ENCODE results near the gene IL36RN.

Gene IL36RN

GRCh38 chr2:113102133-113102532 is 43.1 kb downstream of the IL36RN start:
- no peak for TF ChIP-seq CTCF (conservative IDR thresholded peaks at IDR 0.05; ENCODE audit: low read depth)
- no peak overlapping the region for H3K27ac ChIP-seq
- CTCF ChIA-PET: interaction anchor here (0.7 kb wide), 1 partner anchor 1737 kb away, joined by 3 read pairs; no protein-coding TSS in a partner anchor
- no peak for DNase-seq (ENCODE audit: low spot score)
- POLR2A ChIA-PET (ENCODE audit: low non-redundant PET): no interaction called here

- H3K27ac ChIP-seq: no peak overlapping the region
- no peak for TF ChIP-seq CTCF (conservative IDR thresholded peaks at IDR 0.05; ENCODE audit: low read depth)
- no peak for DNase-seq (ENCODE audit: low spot score)
- POLR2A ChIA-PET (ENCODE audit: low non-redundant PET): no interaction called here
- CTCF ChIA-PET: no interaction called here
Observed at GRCh38 chr2:113103277-113103676, 44.3 kb downstream of the IL36RN start.

GRCh38 chr2:113104054-113104611 is 45.1 kb downstream of the IL36RN start:
- ChIA-PET CTCF (interaction anchor here (0.6 to 0.7 kb wide), 2 partner anchors 34 to 43 kb away, joined by 3 to 4 read pairs; no protein-coding TSS in a partner anchor), POLR2A (ENCODE audit: low non-redundant PET) (no interaction called here)
- TF ChIP-seq CTCF (conservative IDR thresholded peaks at IDR 0.05; ENCODE audit: low read depth): no peak
- no peak overlapping the region for H3K27ac ChIP-seq
- DNase-seq (ENCODE audit: low spot score): no peak

- no peak for TF ChIP-seq CTCF (conservative IDR thresholded peaks at IDR 0.05; ENCODE audit: low read depth)
- POLR2A ChIA-PET (ENCODE audit: low non-redundant PET): no interaction called here
- peak; percentile 42 for DNase-seq (ENCODE audit: low spot score)
- no peak overlapping the region for H3K27ac ChIP-seq
- CTCF ChIA-PET: no interaction called here
Observed at GRCh38 chr2:113105047-113105785, 46.2 kb downstream of the IL36RN start.

- CTCF ChIA-PET: no interaction called here
- no peak for TF ChIP-seq CTCF (conservative IDR thresholded peaks at IDR 0.05; ENCODE audit: low read depth)
- DNase-seq (ENCODE audit: low spot score): no peak
- POLR2A ChIA-PET (ENCODE audit: low non-redundant PET): no interaction called here
- H3K27ac ChIP-seq: no peak overlapping the region
Observed at GRCh38 chr2:113111121-113111520, 52.1 kb downstream of the IL36RN start.

- no peak for TF ChIP-seq CTCF (conservative IDR thresholded peaks at IDR 0.05; ENCODE audit: low read depth)
- POLR2A ChIA-PET (ENCODE audit: low non-redundant PET): no interaction called here
- CTCF ChIA-PET: no interaction called here
- no peak overlapping the region for H3K27ac ChIP-seq
- peak; percentile 26 for DNase-seq (ENCODE audit: low spot score)
Observed at GRCh38 chr2:113111823-113112287, 52.9 kb downstream of the IL36RN start.

Data from RWPE1 (cell line).